ENCODE measurements around the gene PPIL1. TPM values are rescaled to one million over a fixed set of nuclear protein-coding genes. Genes with fewer than 3 reads are reported as not detected.
A peak's percentile ranks its signal among the peaks of the same experiment; 100 is the strongest.

The PPIL1 gene
- total and polyA plus RNA-seq, 2 of the 13 experiments (the other 11 are each of a cell fraction or from before 2014, with no cell fraction given): 74.2 to 144 TPM

DNA sequence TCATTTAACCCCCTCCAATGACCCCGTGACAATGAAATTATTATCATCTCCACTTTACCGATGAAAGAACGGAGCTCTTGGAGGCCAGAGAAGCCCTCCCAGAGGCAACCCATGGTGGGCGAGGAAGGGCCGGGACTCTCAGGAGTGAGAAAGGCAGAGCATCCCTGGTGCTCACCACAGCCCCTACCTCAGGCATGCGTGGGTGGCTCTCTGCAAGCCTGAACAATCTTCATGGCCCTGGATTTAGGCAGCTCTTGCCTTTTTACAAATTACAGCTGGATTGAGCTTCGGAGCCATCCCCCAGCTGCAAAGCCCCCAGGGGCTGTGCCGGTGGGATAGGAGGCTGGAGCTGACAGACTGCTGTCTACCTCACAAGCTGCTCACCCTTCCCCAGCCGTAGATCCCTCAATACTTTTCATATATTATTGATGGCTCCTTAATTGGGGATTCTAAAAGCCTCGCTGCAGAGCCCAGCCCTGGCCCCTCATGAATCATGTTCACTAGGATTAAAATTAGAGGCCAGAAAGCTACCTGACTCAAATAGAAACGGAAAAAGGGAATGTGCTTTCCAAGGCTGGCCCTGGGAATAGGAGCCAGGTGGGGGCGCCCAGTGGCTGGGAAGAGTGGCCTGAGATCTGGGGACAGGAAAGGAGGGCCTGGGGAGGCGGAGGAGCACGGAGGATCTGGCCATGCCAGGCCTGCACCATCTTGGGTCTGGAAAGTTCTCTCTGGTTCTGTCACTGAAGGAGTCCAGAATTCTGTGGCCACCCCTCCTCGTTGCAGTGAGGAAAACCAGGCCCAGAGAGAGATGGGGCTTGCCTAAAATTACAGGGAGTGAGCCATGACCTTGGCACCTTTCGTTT, 64.4 kb downstream of the PPIL1 start:
- WGBS (ENCODE audit: low lambda C conversion rate): 21% methylated on average over 16 of the region's 16 CpGs
- ChIA-PET POLR2A (interaction anchor here (1.0 to 1.3 kb wide), 2 partner anchors 20 to 64 kb away, joined by 3 to 4 read pairs; partner anchors contain the start of gene PPIL1), CTCF (ENCODE audit: low intra/inter-chr PET ratio, low total read pairs) (interaction anchor here (3.6 kb wide), 1 partner anchor 41 kb away, joined by 40 read pairs; no protein-coding TSS in a partner anchor)
- intact Hi-C loops (cut with micrococcal nuclease; ENCODE audit: unreplicated experiment) (loop anchor here (1.0 kb wide), 1 partner anchor 41 kb away; no protein-coding TSS in a partner anchor), in situ Hi-C loops (cut with HindIII; ENCODE audit: extremely low pct_ligation_motif_present, low pct_unique_long_range_greater_than_20kb) (loop anchor here (5.0 kb wide), 1 partner anchor 42 kb away; no protein-coding TSS in a partner anchor)
- Histone ChIP-seq H3K27me3 (ENCODE audit: control insufficient read depth in 1 of 2, insufficient read depth in 2 of 2, low read length in 2 of 2) (peaks cover 4 to 41% of the 10 kb centered on the region in 2 experiments; a peak in 4 of 5 replicates), H3K4me1 (ENCODE audit: insufficient read depth, low read length) (peaks cover 48% of the 10 kb centered on the region), H3K36me3 (replicated peaks in 1 of 2; ENCODE audit: control insufficient read depth in 1 of 2, insufficient read depth in 2 of 2, low read length in 2 of 2) (no peaks in the 10 kb centered on the region), H3K4me3 (replicated peaks in 1 of 3; ENCODE audit: insufficient read depth in 1 of 3, low read depth in 2 of 3, low read length in 3 of 3) (peak overlapping the region in 2 of 3 experiments; percentile 11 to 54; a peak in 3 of 6 replicates), H3K9ac (ENCODE audit: insufficient read depth, low read depth, low read length) (peak overlapping the region; percentile 41; the same call in 1 of the 2 replicates), H3K9me3 (ENCODE audit: low read length) (no peaks in the 10 kb centered on the region), H3K4me2 (ENCODE audit: low read depth, low read length) (peak overlapping the region; percentile 81), H2AFZ (ENCODE audit: low read length) (peak overlapping the region; percentile 60), H3K79me2 (ENCODE audit: insufficient read depth, low read length) (no peaks in the 10 kb centered on the region), H3K27ac (ENCODE audit: extremely low read length, insufficient read depth, low read length) (no peak overlapping the region), H4K20me1 (ENCODE audit: insufficient read depth, low read length) (no peaks in the 10 kb centered on the region)
- DNase-seq (ENCODE audit: low spot score) (peak; percentile 34), FAIRE-seq (no peak), ATAC-seq (peak; percentile 75)
- no TSS peak for BruUV-seq (replicated peaks)
- 0 out of 2 replicates have a peak, but pooled peaks have one; percentile 31 for TF ChIP-seq KLF6 (CRISPR knock-in tag; IDR thresholded peaks at IDR 0.05)
- no peak for TF ChIP-seq MTF1 (CRISPR knock-in tag; IDR thresholded peaks at IDR 0.05)
- TF ChIP-seq, protein P1, sequence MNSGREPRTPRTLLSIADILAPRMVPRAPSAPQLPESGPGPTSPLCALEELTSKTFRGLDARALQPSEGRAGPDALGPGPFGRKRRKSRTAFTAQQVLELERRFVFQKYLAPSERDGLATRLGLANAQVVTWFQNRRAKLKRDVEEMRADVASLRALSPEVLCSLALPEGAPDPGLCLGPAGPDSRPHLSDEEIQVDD (CRISPR knock-in tag; IDR thresholded peaks at IDR 0.05; ENCODE audit: borderline replicate concordance): no peak
- peak; percentile 33; the same call in 1 of the 2 replicates for TF ChIP-seq FOSL2 (CRISPR knock-in tag; IDR thresholded peaks at IDR 0.05)
- TF ChIP-seq ARNT2 (CRISPR knock-in tag; IDR thresholded peaks at IDR 0.05; ENCODE audit: low read depth): no peak
- TF ChIP-seq, protein P2, sequence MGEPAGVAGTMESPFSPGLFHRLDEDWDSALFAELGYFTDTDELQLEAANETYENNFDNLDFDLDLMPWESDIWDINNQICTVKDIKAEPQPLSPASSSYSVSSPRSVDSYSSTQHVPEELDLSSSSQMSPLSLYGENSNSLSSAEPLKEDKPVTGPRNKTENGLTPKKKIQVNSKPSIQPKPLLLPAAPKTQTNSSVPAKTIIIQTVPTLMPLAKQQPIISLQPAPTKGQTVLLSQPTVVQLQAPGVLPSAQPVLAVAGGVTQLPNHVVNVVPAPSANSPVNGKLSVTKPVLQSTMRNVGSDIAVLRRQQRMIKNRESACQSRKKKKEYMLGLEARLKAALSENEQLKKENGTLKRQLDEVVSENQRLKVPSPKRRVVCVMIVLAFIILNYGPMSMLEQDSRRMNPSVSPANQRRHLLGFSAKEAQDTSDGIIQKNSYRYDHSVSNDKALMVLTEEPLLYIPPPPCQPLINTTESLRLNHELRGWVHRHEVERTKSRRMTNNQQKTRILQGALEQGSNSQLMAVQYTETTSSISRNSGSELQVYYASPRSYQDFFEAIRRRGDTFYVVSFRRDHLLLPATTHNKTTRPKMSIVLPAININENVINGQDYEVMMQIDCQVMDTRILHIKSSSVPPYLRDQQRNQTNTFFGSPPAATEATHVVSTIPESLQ (CRISPR knock-in tag; conservative IDR thresholded peaks at IDR 0.05): 0 out of 2 replicates have a peak, but pooled peaks have one; percentile 60
- peak; percentile 65; the same call in 1 of the 2 replicates for TF ChIP-seq ZIK1 (CRISPR knock-in tag; IDR thresholded peaks at IDR 0.05; ENCODE audit: borderline replicate concordance, low read depth)
- TF ChIP-seq, protein P3, sequence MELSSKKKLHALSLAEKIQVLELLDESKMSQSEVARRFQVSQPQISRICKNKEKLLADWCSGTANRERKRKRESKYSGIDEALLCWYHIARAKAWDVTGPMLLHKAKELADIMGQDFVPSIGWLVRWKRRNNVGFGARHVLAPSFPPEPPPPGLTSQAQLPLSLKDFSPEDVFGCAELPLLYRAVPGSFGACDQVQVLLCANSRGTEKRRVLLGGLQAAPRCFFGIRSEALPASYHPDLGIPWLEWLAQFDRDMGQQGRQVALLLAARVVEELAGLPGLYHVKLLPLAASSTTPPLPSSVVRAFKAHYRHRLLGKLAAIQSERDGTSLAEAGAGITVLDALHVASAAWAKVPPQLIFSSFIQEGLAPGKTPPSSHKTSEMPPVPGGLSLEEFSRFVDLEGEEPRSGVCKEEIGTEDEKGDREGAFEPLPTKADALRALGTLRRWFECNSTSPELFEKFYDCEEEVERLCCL (CRISPR knock-in tag; IDR thresholded peaks at IDR 0.05; ENCODE audit: borderline replicate concordance): no peak
- TF ChIP-seq, protein P4, sequence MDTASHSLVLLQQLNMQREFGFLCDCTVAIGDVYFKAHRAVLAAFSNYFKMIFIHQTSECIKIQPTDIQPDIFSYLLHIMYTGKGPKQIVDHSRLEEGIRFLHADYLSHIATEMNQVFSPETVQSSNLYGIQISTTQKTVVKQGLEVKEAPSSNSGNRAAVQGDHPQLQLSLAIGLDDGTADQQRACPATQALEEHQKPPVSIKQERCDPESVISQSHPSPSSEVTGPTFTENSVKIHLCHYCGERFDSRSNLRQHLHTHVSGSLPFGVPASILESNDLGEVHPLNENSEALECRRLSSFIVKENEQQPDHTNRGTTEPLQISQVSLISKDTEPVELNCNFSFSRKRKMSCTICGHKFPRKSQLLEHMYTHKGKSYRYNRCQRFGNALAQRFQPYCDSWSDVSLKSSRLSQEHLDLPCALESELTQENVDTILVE (CRISPR knock-in tag; IDR thresholded peaks at IDR 0.05): 0 out of 2 replicates have a peak, but pooled peaks have one; percentile 47
- TF ChIP-seq THYN1 (CRISPR knock-in tag; IDR thresholded peaks at IDR 0.05; ENCODE audit: borderline replicate concordance, low read depth): no peak
- TF ChIP-seq ZNF790 (CRISPR knock-in tag; IDR thresholded peaks at IDR 0.05; ENCODE audit: borderline replicate concordance): no peak
- TF ChIP-seq, protein P5, sequence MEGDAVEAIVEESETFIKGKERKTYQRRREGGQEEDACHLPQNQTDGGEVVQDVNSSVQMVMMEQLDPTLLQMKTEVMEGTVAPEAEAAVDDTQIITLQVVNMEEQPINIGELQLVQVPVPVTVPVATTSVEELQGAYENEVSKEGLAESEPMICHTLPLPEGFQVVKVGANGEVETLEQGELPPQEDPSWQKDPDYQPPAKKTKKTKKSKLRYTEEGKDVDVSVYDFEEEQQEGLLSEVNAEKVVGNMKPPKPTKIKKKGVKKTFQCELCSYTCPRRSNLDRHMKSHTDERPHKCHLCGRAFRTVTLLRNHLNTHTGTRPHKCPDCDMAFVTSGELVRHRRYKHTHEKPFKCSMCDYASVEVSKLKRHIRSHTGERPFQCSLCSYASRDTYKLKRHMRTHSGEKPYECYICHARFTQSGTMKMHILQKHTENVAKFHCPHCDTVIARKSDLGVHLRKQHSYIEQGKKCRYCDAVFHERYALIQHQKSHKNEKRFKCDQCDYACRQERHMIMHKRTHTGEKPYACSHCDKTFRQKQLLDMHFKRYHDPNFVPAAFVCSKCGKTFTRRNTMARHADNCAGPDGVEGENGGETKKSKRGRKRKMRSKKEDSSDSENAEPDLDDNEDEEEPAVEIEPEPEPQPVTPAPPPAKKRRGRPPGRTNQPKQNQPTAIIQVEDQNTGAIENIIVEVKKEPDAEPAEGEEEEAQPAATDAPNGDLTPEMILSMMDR (CRISPR knock-in tag; IDR thresholded peaks at IDR 0.05): peak; percentile 94

Data from HepG2 (cell line).